NCI-H1436 treated with DMSO at 0.1 percent for 48 hours (cell line): ENCODE data around the gene CREB1.
"Not testable (repeated sequence)": the region's sequence is repeated elsewhere in the genome, so short reads cannot be mapped to it uniquely, and the experiment has no call there.

ENCODE experiments used
- DNase-seq: peaks from one replicate; lab custom pipeline; 2025; lab: John Stamatoyannopoulos, UW

The CREB1 gene

DNA sequence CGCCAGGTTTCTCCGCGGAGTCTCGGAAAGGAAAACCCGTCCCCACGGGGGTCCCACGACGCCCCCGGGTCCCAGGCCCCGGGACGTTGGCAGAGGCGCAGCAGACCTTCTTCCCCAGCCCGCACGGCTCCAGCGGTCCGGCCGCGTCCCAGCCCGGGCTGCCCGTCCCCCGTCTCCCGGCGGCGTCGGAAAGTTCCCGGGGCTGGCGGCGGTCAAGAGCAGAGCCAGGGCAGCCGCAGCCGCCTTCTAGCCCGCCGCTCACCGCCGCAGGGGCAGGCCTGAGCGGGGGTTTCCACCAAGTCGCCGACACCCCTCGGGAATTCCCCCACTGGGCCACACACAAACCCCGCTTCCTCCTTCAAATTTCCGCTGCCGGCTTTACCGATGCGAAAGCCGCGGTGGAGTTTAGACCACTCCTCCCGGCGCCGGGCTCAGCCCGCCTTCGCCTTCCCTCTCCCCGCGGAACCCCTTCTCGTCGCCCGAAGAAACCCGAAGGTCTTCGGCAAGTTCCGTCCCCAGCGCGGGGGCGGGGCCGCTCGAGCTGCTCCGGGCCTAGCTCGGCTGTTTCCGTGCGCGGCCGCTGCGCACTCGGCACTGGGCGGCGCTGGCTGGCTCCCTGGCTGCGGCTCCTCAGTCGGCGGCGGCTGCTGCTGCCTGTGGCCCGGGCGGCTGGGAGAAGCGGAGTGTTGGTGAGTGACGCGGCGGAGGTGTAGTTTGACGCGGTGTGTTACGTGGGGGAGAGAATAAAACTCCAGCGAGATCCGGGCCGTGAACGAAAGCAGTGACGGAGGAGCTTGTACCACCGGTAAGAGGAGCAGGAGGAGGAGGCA, at the start of gene CREB1:
CREB1 (plus strand) TSS at position 633 of the 830 bp plus-strand sequence. CDS start 25,674 bp downstream, outside the sequence.
- peak; percentile 91 for DNase-seq

DNA sequence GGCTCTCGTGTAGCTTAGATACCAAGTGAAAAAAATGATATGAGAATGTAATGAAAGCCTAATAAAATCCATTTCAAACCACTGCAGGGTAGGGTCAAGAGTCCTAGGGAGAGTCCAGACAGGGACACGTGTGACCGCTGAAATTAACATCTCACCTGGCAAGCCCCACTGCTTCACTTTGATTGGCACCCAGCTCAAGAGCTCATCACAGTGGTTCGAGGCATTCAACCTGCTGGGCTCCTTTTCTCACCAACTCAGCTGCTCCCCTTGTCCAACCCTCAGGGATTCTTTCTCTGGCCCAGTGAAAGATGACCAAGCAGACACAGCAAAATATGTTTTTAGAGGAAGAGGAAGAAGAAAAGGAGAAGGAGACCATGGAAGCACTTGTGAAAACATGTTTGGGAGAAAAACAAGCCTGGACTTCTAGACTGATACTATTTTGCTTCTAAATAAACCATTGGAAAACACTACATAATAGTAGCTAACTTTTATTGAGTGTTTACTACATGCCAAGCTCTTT, 49.2 kb upstream of the CREB1 start:
- DNase-seq: no peak

GRCh38 chr2:207481924-207482323, 47.8 kb upstream of the CREB1 start:
- DNase-seq: no peak

DNA sequence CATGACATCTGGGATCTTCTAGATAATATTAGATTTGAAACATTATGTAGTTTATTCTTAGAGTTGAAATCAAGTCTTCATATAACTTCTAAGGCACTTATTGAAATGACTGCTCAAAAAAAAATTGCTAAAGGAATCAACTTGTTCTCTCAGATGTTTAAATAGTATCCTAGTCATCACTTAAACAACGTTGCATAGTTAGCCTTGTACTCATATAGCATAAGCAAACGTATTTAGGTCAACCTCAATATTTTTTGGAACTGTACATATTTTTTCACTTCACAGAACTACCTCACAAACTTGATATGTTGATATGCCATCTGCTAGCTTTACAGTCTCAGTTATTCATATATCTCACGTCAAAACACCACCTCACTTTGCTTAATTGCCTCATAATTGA, 47.1 kb upstream of the CREB1 start:
- DNase-seq: no peak

GRCh38 chr2:207483066-207483465, 46.7 kb upstream of the CREB1 start:
- no peak for DNase-seq

DNA sequence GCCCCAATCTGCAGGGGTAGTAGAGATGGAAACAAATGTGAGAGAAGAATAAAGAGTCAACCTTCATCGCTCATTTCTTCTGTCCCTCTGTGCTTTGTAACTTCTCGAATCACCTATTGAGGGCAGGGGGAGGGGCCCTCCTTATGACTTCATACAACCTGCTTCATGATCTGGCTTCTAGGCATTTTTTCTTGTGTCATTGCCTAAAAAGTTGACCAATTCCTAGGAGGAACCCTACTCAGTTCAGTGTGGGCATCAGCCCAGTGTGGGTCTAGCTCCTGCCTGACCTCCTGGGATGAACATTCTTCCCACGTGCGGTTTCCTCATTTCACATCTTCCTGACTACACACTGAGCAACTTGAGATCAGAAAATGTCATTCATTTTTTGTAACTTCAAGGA, 46.3 kb upstream of the CREB1 start:
- no peak for DNase-seq

- DNase-seq: no peak
Observed at GRCh38 chr2:207484444-207485391, 45.0 kb upstream of the CREB1 start.

DNA sequence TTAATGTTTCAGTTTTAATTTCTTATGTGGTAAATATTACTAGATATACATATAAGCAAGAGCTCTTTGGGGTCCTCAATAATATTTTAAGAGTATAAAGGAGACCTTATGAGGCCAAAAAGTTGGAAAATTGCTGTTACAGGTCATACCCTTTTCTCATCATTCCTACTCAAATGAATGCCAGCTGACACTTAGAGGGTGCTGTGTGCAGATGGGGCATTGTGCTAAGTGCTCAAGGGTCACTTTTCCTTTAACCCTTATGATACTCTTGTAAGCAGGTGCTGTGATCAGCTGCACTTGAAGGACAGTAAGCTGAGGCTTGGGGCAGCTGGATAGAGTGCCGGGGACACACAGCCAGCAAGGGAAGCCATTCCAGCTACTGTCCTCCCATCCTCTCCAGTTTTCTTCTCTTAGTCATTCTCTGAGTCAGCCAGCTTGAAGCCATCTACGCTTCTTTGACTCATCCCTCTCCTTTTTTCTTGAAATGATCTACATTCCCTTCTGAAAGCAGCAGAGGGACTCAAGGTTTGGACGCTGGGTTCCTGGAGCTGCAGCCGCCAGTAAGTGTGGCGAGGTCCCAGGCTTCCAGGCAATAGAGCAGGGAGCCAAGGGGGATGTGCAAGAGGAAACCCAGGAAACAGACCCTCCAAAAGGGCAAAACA, 42.0 kb upstream of the CREB1 start:
- DNase-seq: no peak

- no peak for DNase-seq
Observed at GRCh38 chr2:207489251-207489650, 40.5 kb upstream of the CREB1 start.

- no peak for DNase-seq
Observed at GRCh38 chr2:207490441-207490840, 39.3 kb upstream of the CREB1 start.

DNA sequence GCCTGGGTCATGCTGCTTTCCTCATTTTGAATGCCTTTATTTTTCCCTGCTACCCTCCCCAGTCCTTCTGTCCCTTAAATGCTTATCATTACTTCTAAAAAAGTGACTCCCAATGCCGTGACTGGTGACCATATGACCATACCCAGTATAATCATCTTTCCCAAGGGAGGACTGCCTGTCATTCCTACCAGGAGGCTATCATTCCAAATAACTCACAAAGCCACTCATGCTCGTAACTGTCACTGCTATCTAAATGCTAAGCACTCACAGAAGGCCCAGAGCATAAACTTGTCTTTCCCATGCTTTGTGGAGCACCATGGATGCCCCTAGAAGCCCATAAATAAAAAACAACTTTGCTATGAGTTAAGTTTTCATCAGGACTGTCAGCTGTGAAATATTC, 38.7 kb upstream of the CREB1 start:
- DNase-seq: no peak

DNA sequence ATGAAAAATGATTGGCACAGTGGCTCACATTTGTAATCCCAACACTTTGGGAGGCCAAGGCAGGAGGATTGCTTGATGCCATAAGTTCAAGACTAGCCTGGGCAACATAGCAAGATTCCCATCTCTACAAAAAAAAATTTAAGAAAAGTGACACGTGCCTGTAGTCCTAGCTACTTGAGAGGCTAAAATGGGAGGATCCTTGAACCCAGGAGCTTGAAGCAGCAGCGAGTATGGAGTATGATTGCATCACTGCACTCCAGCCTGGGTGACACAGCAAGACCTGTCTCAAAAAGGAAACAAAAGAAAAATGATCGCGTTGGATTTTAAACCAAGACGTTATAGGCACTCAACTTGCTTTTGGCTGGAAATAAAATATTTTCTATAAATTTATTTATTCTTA, 37.8 kb upstream of the CREB1 start:
- DNase-seq: no peak

DNA sequence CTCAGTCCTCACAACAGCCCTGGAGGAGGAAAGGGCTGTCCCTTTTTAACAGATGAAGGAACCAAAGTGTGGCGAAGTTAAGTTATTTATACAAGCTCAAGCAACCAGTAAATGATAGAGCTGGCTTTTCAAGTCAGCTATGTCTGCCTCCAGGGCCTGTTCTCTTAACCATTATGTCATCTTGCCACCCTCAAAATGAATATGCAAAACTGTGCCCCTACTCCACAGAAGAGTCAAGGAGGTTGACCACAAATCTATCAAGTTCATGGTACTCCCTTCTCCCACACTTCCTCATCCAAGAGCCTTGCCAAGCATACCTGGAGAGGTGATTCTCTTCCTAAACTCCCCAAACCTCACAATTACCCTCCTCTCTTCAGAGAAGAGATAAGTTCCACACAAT, 37.3 kb upstream of the CREB1 start:
- DNase-seq: no peak

DNA sequence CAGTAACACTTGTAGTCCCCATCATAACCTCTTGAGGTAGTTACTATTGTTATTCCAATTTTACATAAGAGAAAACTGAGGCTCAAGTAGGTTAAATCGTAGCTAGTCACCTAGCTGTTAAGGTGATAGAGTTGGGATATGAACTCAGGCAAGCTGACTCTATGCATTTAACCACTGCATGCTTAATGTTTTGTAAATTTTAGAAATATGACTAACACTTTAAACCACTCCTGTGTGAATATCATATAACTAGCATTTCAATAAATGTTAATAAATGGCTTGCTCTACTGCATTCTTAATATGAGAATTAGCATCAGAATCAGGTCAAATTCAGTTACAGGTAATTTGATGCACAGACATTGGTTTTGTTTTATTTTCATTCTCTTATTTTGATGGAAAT, 35.6 kb upstream of the CREB1 start:
- no peak for DNase-seq

DNA sequence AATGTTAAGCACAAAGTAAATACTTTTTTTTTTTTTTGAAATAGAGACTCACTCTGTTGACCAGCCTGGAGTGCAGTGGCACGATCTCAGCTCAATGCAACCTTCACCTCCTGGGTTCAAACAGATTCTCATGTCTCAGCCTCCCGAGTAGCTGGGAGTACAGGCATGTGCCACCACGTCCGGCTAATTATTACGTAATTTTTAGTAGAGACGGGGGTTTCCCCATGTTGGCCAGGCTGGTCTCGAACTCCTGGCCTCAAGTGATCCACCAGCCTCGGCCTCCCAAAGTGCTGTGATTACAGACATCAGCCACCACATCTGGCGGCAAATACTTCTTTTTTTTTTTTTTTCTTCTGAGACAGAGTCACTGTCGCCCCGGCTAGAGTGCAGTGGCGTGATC, 32.8 kb upstream of the CREB1 start:
- not testable (repeated sequence) for DNase-seq

GRCh38 chr2:207497596-207497995, 32.2 kb upstream of the CREB1 start:
- no peak for DNase-seq

- no peak for DNase-seq
Observed at GRCh38 chr2:207498427-207498826, 31.3 kb upstream of the CREB1 start.

GRCh38 chr2:207499114-207499513, 30.6 kb upstream of the CREB1 start:
- no peak for DNase-seq

DNA sequence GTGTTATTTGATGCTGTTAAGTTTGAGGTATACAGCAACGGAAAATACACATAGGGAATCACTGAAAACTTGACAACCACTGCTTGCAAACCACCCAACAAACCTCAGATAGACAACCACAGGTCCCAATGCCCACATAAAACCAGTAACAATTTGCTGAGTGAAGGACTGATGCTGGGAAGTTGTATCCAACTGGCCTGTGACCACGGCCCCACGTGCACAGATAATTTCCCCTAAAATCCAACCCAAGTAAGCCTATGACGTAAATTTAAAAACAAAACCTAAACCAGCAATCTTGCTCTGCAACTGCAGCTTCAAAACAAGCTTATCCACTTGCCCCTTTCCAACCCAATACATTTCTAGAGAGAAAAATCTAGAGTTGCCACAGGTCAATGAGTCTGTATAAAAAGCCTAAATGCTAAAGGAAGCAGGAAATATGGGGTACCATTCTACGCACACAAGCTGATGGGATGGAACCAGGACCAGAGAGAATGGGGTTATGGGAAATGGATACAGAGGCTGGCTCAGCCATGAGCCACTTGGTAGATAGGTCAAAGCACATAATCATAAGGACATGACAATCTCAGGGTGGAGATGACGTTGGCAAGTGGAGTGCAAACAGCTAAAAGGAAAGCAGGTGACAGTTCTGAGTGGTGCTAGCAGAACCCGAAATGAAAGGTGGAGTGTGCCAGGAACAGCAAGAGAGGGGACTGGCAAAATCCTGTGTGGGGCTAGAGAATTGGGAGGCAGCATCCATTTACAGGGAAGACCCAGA, 27.8 kb upstream of the CREB1 start:
- no peak for DNase-seq

DNA sequence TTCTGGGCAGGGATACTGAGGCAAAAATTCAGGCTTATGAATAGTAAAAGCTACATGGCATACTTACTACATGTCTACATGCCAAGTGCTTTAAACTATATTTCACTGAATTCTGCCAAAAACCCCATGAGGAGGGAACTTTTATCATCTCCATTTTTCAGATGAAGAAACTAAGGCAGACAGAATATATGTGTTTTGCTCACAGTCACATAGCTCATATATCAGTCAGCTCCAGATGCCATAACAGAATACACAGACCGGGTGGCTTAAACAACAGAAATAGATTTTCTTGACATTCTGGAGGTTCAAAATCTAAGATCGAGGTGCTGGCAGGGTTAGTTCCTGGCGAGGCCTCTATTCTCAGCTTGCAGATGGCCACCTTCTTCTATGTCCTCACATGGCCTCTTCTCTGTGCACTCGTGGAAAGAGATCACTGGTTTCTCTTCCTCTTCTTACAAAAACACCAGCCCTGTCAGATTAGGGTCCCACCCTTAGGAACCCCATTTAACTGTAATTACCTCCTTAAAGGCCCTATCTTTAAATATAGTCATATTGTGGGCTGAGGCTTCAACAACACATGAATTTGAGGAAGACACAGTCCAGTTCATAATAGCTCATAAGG, 27.1 kb upstream of the CREB1 start:
- DNase-seq: no peak

DNA sequence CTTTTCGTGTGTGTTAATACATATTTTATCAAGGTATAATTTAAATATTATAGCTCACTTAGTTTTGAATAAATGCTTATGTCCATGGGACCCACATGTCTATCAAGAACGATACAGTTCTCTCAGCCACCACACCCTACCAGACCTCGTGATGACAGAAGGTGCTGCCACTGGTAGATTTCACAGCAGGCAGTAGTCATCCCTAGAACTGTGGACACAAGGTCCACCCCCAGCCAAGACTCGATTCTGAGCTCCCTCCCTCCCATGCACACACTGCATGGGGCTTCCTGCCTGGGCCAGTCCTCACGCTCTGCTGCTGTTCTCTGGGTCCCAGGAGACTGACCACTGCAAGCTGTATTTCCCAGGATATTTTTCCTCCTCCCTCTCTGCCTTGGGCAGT, 26.5 kb upstream of the CREB1 start:
- no peak for DNase-seq
